Astrocyte of the cerebellum (primary cell): ENCODE data around the gene WDR74.

Experiments
- DNase-seq: peaks from one replicate; pipeline ENCODE4 v3.0.0-alpha.2; 2011; ENCODE audit warnings: low read depth
- H3K4me3 ChIP-seq: 2 replicates; pipeline ENCODE4 v1.5.1; 2011; ENCODE audit warnings: mild to moderate bottlenecking, low read depth, low read length, moderate library complexity
- in situ Hi-C: cut with HindIII; loops from 2 replicates; pipeline ENCODE4 v1.10.0; 2017; ENCODE audit warnings: low sequenced_read_pairs
- TF ChIP-seq, protein P1 (sequence below): IDR thresholded peaks from 2 replicates; pipeline ENCODE4 v1.5.1; 2012; ENCODE audit warnings: low read length, low read depth, moderate library complexity, mild to moderate bottlenecking; ENCODE audit errors: missing control alignments

WDR74 gene

DNA sequence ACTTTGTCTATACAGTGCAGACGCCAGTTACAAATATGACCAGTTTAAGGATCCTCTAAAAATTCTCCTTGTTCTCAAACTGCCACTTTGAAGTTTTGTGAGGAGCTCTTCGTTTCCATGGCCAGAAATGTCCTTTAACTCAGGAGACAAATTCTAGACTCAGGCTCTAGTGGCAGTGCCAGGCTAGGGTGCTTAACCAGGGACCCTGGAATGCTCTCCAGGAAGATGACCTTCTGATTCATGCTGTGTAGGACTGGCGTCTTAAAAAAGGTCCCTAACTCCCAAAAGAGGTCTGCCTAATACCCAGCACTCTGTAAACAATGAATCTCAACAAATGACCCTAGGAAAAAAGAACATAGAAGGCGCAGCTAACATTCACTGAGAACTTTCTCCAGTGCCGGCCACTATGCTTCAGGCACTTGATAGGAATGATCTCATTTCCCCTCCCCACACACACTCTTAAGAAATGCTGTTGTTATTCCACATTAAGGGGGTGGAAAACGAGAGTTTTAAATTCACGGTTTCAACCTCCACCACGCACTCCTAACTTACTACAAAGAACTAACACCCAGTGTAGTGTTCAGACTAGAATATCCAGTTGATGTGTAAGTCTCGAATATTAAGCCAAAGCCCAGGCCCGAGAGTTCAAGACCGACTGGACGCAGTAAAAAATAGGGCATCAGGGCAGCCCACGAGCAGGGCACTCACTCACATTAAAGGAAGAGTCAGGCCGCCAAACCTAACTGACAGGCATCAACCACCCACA lies 34.9 kb downstream of the WDR74 start:
- H3K4me3 ChIP-seq, result peak overlapping the region; percentile 64
- in situ Hi-C loops, result no loop called here
- TF ChIP-seq, protein P1, sequence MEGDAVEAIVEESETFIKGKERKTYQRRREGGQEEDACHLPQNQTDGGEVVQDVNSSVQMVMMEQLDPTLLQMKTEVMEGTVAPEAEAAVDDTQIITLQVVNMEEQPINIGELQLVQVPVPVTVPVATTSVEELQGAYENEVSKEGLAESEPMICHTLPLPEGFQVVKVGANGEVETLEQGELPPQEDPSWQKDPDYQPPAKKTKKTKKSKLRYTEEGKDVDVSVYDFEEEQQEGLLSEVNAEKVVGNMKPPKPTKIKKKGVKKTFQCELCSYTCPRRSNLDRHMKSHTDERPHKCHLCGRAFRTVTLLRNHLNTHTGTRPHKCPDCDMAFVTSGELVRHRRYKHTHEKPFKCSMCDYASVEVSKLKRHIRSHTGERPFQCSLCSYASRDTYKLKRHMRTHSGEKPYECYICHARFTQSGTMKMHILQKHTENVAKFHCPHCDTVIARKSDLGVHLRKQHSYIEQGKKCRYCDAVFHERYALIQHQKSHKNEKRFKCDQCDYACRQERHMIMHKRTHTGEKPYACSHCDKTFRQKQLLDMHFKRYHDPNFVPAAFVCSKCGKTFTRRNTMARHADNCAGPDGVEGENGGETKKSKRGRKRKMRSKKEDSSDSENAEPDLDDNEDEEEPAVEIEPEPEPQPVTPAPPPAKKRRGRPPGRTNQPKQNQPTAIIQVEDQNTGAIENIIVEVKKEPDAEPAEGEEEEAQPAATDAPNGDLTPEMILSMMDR, result no peak
- no peak for DNase-seq

DNA sequence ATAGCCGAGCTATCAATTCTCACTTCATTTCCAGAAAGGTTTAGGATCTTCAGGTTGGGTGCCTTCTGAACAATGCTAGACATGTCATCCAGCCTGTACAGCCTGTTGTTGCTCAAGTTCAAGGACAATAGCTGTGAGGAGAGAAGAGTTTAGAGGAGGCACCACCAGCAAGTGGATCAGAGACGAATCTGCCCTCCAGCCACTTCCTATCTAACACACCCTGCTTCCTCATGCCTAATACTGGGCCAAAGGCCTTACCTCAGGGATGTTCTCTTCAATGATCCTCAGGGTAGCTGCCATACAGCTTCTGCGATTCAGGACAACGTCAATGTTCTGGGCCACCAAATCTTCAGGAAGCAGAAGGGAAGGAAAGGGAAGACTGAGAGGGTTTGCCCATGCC lies 38.3 kb downstream of the WDR74 start:
- in situ Hi-C loops, result no loop called here
- TF ChIP-seq, protein P1, result no peak
- DNase-seq, result no peak
- no peak overlapping the region for H3K4me3 ChIP-seq

DNA sequence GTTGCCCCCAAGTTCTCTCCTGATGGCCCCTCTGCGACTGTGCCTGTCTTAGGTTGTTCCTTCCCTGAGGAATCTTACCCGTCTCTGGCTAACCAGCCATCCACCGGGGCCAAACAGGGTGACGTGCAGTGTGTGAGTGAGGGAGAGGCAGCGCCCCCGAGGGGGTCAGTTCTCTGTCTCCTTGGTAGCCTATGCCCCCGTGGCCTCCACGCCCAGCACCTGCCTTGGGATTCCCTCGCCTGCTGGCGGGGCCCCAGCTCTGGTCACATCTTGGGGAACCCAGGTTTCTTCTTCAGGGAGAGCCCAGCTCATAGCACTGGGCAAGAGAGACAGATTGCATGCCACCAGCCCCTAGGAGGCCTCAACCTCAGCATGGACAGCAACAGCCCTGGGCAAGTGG lies 39.9 kb downstream of the WDR74 start:
- no peak overlapping the region for H3K4me3 ChIP-seq
- in situ Hi-C loops, result no loop called here
- TF ChIP-seq, protein P1, result no peak
- DNase-seq, result no peak

DNA sequence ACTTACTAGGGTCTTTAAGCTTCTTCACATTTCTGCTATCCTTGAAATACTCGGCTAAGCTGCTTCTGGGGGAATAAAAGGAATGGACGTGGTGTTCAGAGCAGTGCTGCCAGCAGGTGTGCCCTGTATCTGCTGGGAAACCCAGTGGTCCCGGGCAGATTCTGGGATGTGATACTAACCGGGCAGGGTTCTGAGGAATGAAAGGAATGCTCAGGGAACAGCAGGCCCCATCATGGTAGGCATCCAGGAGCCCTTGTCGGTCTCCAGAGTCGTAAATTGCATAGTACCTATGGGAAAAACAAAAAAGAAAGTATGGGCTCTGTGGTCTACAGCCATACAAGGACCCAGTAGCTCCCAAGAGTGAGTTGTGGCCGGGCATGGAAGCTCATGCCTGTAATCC lies 43.1 kb downstream of the WDR74 start:
- TF ChIP-seq, protein P1, result no peak
- no peak overlapping the region for H3K4me3 ChIP-seq
- in situ Hi-C loops, result no loop called here
- DNase-seq, result no peak

DNA sequence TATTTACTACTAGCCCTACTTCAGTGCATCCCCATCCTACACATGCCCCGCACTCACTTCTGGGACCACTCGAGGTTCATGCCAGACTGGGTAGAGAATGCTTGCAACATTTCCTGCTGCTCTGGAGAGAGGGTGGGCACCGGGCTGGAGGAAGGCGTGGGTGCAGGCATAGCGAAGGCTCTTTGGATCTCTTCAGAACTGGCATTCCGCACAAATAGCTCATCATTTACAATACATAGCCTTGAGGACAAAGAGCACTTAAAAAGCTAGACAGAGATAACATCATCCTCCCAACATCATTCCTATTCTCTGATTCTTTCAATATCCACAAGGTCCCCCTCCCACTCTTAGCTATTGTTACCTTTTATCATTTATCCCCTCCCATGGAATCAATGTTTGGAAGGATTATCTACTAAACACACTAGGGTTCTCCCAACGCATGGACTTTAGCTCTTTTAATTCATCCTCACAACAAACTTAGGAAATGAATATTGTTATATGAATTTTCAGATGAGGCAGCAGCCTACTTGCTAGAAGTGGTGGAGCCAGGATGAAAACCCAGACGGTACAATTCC lies 45.1 kb downstream of the WDR74 start:
- H3K4me3 ChIP-seq, result no peak overlapping the region
- DNase-seq, result no peak
- in situ Hi-C loops, result no loop called here
- TF ChIP-seq, protein P1, result no peak

DNA sequence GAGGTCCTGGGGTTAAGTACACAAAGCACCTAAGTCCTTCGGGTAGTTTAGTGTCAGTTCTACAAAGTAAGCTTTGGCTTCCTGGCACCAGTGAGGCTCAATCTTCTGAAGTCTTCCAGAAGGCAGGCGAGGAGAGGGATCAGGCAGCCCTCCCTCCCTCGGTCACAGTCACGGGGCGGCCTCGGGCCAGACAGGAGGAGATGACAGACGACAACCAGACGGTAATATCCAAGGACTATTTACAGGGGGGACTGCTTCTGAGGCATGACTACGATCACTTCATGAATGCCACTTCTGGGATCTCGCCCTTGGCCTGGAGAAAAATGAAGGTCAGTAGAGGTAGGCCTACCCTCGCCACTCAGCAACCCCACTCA lies 47.2 kb downstream of the WDR74 start:
- H3K4me3 ChIP-seq, result peak overlapping the region; percentile 90
- in situ Hi-C loops, result no loop called here
- TF ChIP-seq, protein P1, result no peak
- DNase-seq, result no peak
